NCI-H2196 (cell line): ENCODE data around the gene NGFR.
"Not testable (repeated sequence)": the region's sequence is repeated elsewhere in the genome, so short reads cannot be mapped to it uniquely, and the experiment has no call there.

Source experiments
- DNase-seq: peaks from one replicate; lab custom pipeline; 2025; ENCODE audit not compliant: unreplicated experiment; lab: John Stamatoyannopoulos, UW

The NGFR gene

DNA sequence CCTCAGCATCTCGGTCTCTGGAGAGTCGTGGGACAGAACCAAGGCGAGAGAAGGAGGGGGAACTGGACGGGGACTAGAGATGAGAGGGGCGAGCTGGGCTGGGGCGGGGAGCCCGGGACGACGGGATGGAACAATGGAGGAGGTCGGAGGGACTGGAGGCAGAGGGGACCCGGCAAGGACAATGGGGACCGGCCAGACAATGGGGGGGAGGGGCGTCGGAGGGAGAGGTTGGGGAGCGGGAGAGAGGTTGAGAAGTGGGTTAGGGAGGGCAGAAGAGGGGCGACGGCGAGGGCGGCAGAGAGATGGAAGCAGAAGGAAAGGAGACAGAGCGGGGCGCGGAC is 719 bp downstream of the NGFR start:
- no peak for DNase-seq

GRCh38 chr17:49496183-49496866 is 1.2 kb downstream of the NGFR start:
- peak; percentile 79 for DNase-seq

DNA sequence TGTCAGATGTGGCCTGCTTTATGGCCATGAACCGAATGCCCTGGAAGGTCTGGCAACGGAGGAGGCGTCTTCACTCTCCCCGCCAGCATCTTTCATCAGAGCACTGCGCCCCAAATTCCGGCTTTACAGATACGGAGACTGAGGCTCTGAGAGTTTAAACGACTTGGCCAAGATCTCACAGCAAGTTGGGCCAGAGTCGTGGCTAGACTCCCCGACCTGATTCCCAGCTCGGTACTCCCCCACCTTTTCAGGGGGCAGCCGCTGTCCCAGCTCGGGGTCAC is 1.7 kb downstream of the NGFR start:
- no peak for DNase-seq

DNA sequence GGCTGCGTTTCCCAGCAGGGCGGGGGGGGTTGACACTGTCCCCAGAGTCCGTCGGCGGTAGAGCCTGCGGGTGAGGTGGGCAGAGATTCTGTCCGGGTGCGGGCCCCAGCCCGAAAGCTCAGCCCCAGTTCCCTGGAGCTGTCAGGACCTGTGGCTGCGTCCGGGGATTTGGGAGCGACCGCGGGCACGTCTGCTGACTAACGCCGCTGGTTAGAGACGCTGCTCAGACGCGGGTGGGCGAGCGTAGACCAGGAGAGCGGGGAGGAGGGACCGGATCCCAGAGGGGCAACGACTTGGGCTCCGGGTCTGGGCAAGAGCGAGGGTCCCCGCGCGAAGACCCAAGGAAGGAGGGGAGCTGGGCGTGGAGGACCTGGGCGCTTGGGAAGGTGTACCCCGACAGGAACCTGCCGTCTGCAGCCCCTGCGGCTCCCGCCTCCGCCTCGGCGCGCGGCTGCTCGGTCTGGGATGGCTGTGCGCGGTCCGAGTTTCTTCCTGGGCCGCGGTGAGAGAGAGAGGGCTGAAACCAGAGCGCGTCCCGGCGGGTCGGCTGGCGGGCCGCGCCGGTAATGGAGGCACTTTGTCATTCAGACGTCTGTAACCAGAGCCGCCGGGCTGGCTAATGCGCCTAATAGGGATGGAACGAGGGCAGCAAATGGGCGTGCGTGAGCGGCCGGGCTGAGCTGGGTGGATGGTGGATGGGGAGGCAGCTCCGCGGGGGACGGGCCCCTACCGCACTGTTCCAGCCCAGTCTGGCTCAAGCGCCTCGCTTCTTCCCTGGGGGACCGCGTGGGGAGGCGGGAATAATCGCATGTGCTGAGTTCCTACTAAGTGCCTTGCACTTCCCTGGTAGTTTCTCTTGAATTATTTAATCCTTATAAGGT is 2.3 kb downstream of the NGFR start:
- peak; percentile 31 for DNase-seq

GRCh38 chr17:49498029-49498615 is 3.0 kb downstream of the NGFR start:
- peak; percentile 31 for DNase-seq

DNA sequence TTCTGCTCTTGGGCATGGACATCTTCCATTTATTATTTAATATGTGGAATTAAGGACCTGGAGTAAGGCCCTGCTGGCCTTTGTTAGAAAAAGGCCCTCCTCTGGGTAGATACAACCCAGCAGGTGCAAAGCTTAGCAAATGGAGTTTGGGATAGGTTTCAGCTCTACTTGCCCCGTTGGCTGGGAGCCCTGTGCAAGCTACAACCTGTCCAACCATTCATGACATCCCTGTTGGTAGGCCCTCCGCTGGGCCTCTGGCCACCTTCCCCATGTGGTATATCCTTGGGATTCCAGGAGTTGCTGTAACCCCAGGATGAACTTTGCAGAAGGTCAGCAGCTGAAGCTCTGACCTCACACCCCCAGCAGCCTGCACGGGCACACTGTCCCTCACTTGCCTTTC is 6.4 kb downstream of the NGFR start:
- peak; percentile 96 for DNase-seq

- DNase-seq, result no peak
Measured at GRCh38 chr17:49502254-49502653, 7.2 kb downstream of the NGFR start.

DNA sequence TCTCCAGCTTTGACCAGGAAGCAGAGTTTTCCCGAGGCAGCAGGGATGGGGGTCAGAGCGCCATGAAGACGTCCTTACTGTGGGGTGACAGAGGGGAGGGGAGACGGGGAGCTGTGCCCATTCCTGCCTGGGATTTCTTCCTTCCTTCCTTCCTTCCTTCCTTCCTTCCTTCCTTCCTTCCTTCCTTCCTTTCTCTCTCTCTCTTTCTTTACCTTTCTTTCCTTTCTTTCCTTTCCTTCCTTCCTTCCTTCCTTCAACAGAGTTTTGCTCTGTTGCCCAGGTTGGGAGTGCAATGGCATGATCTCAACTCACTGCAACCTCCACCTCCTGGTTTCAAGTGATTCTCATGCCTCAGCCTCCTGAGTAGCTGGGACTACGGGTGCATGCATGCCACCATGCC is 7.6 kb downstream of the NGFR start:
- DNase-seq, result not testable (repeated sequence)

- no peak for DNase-seq
Measured at GRCh38 chr17:49504369-49504768, 9.3 kb downstream of the NGFR start.

DNA sequence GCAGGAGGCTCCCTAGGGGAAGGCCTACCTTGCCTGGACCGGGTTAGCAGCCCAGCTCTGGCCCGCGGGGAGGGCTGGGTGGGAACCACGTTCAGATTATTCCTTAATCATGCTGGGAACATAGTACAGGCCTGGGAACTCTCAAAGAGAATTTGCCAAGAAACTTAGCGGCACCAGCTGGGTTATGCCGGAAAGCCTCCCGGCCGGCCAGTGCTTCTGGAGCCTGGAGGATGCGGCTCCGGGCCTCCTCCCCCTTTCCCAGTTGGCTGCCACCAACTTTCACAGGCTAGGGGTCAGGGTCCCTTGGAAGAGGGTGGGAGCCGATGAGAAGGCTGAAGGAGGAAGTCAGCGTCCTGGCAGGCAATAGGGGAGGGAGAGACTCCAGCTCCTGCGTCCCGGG is 10.8 kb downstream of the NGFR start:
- DNase-seq, result no peak

GRCh38 chr17:49506282-49506681 is 11.2 kb downstream of the NGFR start:
- DNase-seq, result no peak

GRCh38 chr17:49508061-49508865 is 13.2 kb downstream of the NGFR start:
- peak; percentile 79 for DNase-seq

DNA sequence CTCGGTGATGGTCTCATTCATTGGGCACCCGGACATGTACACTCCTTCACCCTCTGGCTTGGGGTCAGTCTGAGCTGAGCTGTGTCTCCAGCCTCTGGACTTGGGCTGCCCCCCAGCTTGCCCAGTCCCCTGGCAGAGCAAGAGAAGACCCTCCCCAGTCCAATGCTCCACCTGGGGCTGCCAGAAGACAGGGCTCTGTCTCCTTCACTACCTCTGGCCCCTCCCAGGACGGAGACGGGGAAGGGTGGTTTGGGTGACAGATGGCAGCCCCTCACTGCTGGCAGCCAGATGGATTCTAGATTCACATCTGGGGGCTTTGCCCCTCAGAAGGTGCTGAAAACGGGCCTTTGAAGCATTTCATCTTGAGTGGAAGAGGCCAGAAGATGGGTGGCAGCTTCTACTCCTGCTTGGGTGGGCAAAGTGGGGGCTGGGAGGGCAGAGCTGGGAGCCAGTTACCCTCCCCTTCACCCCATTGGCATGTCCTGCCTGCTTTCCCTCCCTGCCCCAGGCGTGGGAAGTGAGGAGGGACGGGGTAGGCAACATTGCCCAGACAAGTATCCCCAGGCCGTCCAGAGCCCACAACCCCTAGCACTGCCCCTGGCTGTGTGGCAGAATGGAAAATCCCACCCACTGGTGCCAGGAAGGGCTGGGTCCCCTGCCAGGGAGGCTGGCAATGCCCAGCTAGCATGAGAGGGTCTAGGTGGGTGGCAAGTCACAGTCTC is 13.9 kb downstream of the NGFR start:
- DNase-seq, result no peak

DNA sequence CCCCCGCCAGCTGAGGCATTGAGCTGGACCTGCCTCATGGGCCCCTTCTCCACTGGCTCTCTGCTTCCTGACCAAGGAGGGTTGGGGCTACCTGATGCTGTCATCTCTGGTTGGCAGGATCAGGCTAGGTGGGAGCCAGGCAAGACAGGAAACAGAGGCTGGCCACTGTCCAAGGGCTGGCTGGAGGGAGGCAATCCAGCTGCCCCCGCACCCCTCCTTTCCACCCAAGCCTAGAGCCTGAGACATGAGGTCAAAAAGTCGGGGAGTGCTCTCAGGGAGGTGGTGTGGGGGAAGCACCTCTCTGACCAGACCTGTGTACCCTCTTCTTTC is 14.5 kb downstream of the NGFR start:
- peak; percentile 42 for DNase-seq

- no peak for DNase-seq
Measured at GRCh38 chr17:49510059-49510719, 15.1 kb downstream of the NGFR start.

- DNase-seq, result no peak
Measured at GRCh38 chr17:49510720-49511110, 15.6 kb downstream of the NGFR start.

DNA sequence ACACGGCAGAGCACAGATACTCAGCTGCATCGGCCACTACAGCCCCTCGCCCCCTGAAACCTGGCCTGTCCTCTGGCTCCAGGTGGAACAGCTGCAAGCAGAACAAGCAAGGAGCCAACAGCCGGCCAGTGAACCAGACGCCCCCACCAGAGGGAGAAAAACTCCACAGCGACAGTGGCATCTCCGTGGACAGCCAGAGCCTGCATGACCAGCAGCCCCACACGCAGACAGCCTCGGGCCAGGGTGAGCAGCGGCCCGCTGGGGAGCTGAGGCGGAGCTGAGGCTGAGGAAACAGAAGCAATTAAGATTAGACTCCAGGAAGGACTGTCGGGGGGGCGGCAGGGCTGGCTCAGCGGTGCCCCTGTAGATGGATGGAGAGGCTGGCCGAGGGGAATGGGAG is 16.7 kb downstream of the NGFR start:
- no peak for DNase-seq

GRCh38 chr17:49512296-49513043 is 17.4 kb downstream of the NGFR start:
- no peak for DNase-seq

DNA sequence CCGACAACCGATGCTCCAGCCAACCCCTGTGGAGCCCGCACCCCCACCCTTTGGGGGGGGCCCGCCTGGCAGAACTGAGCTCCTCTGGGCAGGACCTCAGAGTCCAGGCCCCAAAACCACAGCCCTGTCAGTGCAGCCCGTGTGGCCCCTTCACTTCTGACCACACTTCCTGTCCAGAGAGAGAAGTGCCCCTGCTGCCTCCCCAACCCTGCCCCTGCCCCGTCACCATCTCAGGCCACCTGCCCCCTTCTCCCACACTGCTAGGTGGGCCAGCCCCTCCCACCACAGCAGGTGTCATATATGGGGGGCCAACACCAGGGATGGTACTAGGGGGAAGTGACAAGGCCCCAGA is 17.9 kb downstream of the NGFR start:
- DNase-seq, result no peak

DNA sequence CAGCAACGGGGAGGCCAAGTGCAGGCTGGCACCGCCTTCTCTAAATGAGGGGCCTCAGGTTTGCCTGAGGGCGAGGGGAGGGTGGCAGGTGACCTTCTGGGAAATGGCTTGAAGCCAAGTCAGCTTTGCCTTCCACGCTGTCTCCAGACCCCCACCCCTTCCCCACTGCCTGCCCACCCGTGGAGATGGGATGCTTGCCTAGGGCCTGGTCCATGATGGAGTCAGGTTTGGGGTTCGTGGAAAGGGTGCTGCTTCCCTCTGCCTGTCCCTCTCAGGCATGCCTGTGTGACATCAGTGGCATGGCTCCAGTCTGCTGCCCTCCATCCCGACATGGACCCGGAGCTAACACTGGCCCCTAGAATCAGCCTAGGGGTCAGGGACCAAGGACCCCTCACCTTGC is 18.5 kb downstream of the NGFR start:
- DNase-seq, result no peak
